ENCODE data around the gene OR6K6.

The OR6K6 gene

GRCh38 chr1:158754420-158754819, at the start of gene OR6K6:
Gene OR6K6 (plus strand): TSS chr1:158754720. CDS start chr1:158754888, 168 bp downstream.
- no peak for DNase-seq (ENCODE audit: low read depth, low spot score)

DNA sequence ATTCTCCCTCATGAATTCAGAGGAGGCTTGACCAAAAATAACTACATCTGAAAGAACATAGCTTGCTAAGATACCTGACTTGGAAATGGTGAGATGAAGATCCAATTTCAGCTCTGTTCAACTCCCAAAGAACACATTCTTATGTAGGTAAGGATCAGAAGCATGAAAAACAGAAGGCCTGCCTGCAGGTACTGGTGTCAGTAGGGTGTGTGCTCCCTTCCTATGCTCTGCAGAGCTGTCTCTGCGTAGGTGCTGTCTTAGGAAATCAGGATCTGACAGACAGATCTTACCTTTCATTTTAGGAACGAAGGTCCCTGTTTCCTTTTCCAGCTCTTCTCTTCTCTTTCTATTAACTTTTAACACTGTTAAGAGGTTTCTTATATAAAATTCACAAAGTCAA, 48.4 kb upstream of the OR6K6 start:
- no peak for DNase-seq (ENCODE audit: low read depth, low spot score)

GRCh38 chr1:158711098-158711497, 43.4 kb upstream of the OR6K6 start:
- no peak for DNase-seq (ENCODE audit: low read depth, low spot score)

DNA sequence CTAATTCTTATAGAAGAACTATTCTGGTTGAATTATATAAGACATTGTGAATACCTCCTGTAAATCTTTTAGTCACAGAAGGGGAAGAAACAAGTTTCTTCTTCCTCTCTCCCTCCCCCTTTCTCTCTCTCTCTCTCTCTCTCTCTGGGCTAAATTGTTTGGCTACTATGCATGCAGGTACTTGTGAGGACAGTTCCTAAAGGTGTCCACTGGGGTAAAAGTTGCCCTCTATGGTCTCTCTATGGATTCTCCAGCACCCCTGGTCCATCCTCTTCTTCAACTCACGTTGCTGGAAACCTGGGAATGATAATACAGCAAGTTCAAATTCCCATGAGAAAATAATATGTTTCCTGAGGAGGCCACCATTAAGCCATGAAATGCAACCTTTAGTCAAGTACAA, 39.8 kb upstream of the OR6K6 start:
- DNase-seq (ENCODE audit: low read depth, low spot score), result no peak

DNA sequence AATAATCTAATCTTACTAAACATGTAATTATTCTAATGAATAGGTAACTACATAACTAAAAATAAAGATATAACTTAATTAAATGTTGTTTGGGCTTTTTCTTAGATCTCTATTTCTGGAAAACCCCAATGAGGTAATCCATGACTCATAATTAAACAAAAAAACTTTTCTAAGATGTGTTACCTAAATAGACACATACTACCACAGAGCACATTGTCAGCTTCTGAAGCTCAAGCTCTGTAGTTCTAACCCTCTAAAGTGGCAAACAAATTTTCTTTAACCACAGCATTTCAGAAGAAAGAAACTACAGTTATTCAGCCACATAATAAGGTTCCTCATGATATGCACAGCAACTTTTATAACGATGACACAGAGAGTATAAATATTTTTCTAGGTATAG, 38.2 kb upstream of the OR6K6 start:
- DNase-seq (ENCODE audit: low read depth, low spot score), result no peak

- DNase-seq (ENCODE audit: low read depth, low spot score), result no peak
Measured at GRCh38 chr1:158717344-158717743, 37.2 kb upstream of the OR6K6 start.

- DNase-seq (ENCODE audit: low read depth, low spot score), result no peak
Measured at GRCh38 chr1:158719664-158720063, 34.9 kb upstream of the OR6K6 start.

- no peak for DNase-seq (ENCODE audit: low read depth, low spot score)
Measured at GRCh38 chr1:158720620-158721019, 33.9 kb upstream of the OR6K6 start, which contains the start of gene OR6K3. Gene OR6K3 (minus strand): TSS chr1:158720720. CDS start chr1:158718115, 2,605 bp downstream.

GRCh38 chr1:158724442-158724841, 30.1 kb upstream of the OR6K6 start:
- no peak for DNase-seq (ENCODE audit: low read depth, low spot score)

- no peak for DNase-seq (ENCODE audit: low read depth, low spot score)
Measured at GRCh38 chr1:158728510-158729225, 25.9 kb upstream of the OR6K6 start.

DNA sequence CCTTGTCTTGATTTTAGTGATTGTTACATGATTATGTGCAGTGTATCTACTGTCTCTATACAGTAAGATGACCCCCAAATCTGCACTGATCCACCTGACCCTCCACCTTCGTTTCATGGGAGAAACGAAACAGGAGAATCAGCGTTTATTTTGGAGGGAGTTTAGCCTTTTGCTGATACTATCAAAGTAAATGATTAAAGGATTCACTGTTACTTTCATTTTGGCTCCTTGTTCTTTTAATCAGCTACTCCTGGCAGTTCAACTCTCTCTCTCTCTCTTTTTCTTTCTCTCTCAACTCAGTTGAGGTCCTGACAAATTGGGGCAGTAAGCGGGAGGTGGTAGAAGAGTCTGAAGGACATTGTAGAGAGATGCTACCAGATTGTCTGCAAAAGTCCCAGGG, 24.1 kb upstream of the OR6K6 start:
- no peak for DNase-seq (ENCODE audit: low read depth, low spot score)

- DNase-seq (ENCODE audit: low read depth, low spot score), result no peak
Measured at GRCh38 chr1:158731707-158732106, 22.8 kb upstream of the OR6K6 start.

- no peak for DNase-seq (ENCODE audit: low read depth, low spot score)
Measured at GRCh38 chr1:158732524-158732923, 22.0 kb upstream of the OR6K6 start.

- DNase-seq (ENCODE audit: low read depth, low spot score), result no peak
Measured at GRCh38 chr1:158735848-158736247, 18.7 kb upstream of the OR6K6 start.

GRCh38 chr1:158752155-158752712, 2.3 kb upstream of the OR6K6 start:
- no peak for DNase-seq (ENCODE audit: low read depth, low spot score)

- no peak for DNase-seq (ENCODE audit: low read depth, low spot score)
Measured at GRCh38 chr1:158771950-158772866, 17.7 kb downstream of the OR6K6 start, which contains the start of gene OR6N1. Gene OR6N1 (minus strand): TSS chr1:158772195. CDS start chr1:158766682, 5,513 bp downstream.

DNA sequence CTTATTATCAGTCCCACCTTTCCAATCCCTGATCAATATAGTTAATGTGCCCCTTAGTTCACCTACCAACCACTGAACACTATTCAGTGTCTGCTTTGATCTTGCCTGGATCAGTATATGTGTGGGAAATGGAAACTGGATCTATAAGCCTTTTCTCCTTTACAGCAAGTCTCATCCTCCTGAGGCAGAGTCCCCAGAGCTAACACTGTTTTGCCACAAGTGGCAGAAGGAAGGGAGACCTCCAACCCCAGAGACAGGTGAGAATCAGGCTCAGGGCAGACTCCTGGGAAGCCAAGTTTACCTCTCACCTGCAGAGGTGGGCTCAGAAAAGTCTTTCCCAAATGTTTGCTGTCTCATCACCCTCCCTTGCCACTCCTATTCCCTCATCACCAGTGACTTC, 26.6 kb downstream of the OR6K6 start, which contains the start of gene OR6N2:
Gene OR6N2, minus strand, starts transcription at position 101 of the 400 bp plus-strand sequence. CDS start 3,569 bp downstream, outside the sequence.
- DNase-seq (ENCODE audit: low read depth, low spot score), result no peak

- no peak for DNase-seq (ENCODE audit: low read depth, low spot score)
Measured at GRCh38 chr1:158793604-158794003, 39.1 kb downstream of the OR6K6 start.

DNA sequence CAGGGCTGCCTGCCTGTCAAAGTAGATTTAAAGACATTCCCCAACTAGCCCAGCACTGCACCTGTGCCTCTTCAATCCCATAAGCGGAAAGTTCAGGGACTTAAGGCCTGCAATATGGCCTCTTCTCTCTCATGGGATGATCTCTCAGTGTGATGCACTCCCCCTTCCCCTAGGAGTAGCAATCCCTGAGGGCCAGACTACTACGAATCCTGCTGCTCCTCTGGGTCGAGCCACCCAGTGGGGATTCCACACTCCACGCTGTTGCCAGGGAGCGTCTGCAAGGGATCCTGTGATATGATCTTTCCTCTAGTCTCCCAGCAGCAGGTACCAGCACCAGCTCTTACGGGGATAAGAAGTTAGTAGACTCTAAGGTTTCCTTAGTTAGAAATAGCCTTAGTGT, 39.7 kb downstream of the OR6K6 start:
- no peak for DNase-seq (ENCODE audit: low read depth, low spot score)

DNA sequence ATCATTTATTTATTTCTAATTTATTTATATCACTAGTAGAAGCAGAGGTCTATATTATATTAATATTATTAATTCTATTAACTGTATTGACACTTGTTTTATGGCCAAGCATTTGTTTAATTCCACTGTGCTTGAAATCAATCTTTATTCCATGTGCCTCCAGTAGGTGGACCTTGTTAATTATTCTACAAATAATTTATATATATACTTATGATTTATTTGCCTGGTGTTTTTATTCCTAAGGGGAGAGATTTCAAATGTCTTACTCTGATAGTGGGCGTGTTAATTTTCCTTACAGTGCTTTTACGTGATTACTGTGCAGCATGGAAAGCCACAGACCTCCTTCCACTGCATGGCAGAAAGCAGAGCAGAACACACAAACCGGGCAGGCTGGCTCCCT, 44.0 kb downstream of the OR6K6 start:
- DNase-seq (ENCODE audit: low read depth, low spot score), result no peak

DNA sequence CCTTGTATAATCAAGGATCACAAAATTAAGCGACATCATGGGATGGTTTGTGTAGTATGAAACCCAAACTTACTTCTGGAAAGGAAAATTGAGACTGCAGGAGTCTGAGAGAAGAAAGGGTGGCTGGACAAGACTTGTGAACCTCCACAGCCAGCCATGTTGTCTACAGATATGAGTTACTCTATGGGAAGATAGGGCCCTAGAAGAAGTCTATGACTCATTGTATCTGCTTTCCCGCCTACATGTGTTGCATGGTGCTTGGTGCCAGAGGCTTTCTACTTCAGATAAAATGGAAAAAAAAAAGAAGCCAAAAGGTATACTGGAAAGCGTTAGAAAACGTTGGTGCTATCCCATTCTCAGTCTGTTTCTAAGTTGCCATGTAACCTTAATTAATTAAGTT, 45.2 kb downstream of the OR6K6 start:
- no peak for DNase-seq (ENCODE audit: low read depth, low spot score)

GRCh38 chr1:158800526-158800925, 46.0 kb downstream of the OR6K6 start:
- no peak for DNase-seq (ENCODE audit: low read depth, low spot score)
